Testis (tissue), 3 donors: ENCODE measurements around the gene CUBN. TPM values are rescaled to one million over a fixed set of nuclear protein-coding genes. Genes with fewer than 3 reads are reported as not detected.

Source experiments
- DNase-seq: peaks from one replicate; pipeline ENCODE4 v3.0.0-alpha.2; 2019
- H3K27ac ChIP-seq, 2 donors: fragments of 200-600 bp; sonication (generic); one replicate each; pipeline ENCODE4 v1.5.1; 2019
- H3K27me3 ChIP-seq: fragments of 200-600 bp; sonication (generic); one replicate; pipeline ENCODE4 v1.5.1; 2019
- H3K36me3 ChIP-seq: fragments of 200-600 bp; sonication (generic); one replicate; pipeline ENCODE4 v1.5.1; 2017; ENCODE audit warnings: low read depth; ENCODE audit errors: missing control alignments
- H3K4me1 ChIP-seq: fragments of 200-600 bp; sonication (generic); one replicate; pipeline ENCODE4 v1.5.1; 2019
- H3K4me3 ChIP-seq, 2 donors: fragments of 200-600 bp; sonication (generic); one replicate each; pipeline ENCODE4 v1.5.1; 2017 to 2019
- H3K9me3 ChIP-seq: fragments of 200-600 bp; sonication (generic); one replicate; pipeline ENCODE4 v1.5.1; 2017
- POLR2A ChIP-seq: fragments of 450-650 bp; IDR thresholded peaks from one replicate; pipeline ENCODE4 v1.6.1; 2017; ENCODE audit warnings: antibody characterized with exemption, mild to moderate bottlenecking, moderate library complexity
- WGBS, 2 donors: methylation state at CpG; one replicate each; pipeline ENCODE4 v1.1.5; 2018; 5-methylcytosine and 5-hydroxymethylcytosine counted together
- intact Hi-C: fragments of 100-400 bp; cut with DNase I; formaldehyde crosslinking; loops from one replicate; pipeline ENCODE4 v1.15.1; 2023; ENCODE audit warnings: low total_unique reads
- polyA plus RNA-seq: library from polyadenylated mRNA; stranded (reverse); fragments of 350-450 nt; fragmentation: Illumina TruSeq; extraction: RNeasy Lipid Tissue Mini Kit (QIAGEN cat#74804); gene quantifications from one replicate; pipeline ENCODE4 v1.2.3, GENCODE V29; 2014; ENCODE audit warnings: low read depth, low replicate concordance; ENCODE audit not compliant: insufficient read depth
- total RNA-seq, 2 donors: library from RNA; depleted of rRNA; stranded (reverse); fragments of >200 nt; gene quantifications; one replicate each; pipeline ENCODE4 v1.2.3, GENCODE V29; 2016
- TF ChIP-seq, protein P1 (sequence below), 3 experiments: fragments of 450-650 bp in 2 of 3; fragments of 200-600 bp in 1 of 3; sonication (generic) in 1 of 3; IDR thresholded peaks; one replicate each; pipeline ENCODE4 v1.5.1; 2016 to 2019; ENCODE audit warnings: antibody characterized with exemption in 3 of 3, mild to moderate bottlenecking in 2 of 3, moderate library complexity in 1 of 3

The CUBN gene
- total and polyA plus RNA-seq, 3 donors from 2014 or later: 11.0 to 39.3 (median 19.2) TPM

DNA sequence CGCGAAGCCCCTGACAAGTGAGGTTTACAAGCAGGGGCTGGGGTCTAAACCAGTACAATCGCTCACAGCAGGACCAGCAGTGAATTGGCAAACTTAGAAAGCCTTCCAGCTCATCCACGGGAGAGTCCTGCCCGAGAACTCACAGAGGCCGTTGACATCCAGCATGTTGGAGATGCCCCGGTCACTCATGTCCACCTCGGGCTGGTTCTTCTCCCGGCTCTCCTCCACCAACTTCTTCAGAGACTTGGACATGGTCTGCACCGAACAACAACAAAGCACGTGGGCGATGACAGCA lies 312.8 kb downstream of the CUBN start:
- Histone ChIP-seq H3K36me3 (no peaks in the 10 kb centered on the region), H3K4me3 (peak overlapping the region; percentile 66 to 84), H3K4me1 (peaks cover 15% of the 10 kb centered on the region), H3K27me3 (no peaks in the 10 kb centered on the region), H3K27ac (peak overlapping the region; percentile 71 to 76), H3K9me3 (no peaks in the 10 kb centered on the region)
- no peak for TF ChIP-seq POLR2A
- TF ChIP-seq, protein P1, sequence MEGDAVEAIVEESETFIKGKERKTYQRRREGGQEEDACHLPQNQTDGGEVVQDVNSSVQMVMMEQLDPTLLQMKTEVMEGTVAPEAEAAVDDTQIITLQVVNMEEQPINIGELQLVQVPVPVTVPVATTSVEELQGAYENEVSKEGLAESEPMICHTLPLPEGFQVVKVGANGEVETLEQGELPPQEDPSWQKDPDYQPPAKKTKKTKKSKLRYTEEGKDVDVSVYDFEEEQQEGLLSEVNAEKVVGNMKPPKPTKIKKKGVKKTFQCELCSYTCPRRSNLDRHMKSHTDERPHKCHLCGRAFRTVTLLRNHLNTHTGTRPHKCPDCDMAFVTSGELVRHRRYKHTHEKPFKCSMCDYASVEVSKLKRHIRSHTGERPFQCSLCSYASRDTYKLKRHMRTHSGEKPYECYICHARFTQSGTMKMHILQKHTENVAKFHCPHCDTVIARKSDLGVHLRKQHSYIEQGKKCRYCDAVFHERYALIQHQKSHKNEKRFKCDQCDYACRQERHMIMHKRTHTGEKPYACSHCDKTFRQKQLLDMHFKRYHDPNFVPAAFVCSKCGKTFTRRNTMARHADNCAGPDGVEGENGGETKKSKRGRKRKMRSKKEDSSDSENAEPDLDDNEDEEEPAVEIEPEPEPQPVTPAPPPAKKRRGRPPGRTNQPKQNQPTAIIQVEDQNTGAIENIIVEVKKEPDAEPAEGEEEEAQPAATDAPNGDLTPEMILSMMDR (IDR thresholded peaks at IDR 0.05): no peak
- WGBS, 2 donors: 5 to 28% methylated on average over 2 to 12 of the region's 12 CpGs
- DNase-seq: peak; percentile 30
- intact Hi-C loops: no loop called here

DNA sequence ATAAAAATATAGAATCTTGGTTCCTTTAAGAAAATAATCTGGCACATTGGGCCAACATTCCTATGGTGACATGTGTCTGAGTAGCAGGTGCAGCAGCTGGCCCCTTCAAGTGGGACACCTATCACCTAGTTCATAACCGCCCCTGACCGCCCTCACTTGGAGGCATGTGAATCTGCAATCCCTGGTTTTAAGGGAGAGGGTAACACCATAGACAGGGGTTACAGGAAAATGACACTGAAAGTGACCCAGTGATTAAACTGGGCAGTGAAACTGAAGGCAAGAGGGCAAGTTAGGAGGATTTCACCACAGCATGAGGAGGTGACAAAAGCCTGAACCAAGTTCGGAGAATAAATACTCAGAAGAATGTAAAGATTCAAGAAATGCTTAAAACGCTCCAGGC lies 313.4 kb downstream of the CUBN start:
- TF ChIP-seq POLR2A: no peak
- TF ChIP-seq, protein P1 (IDR thresholded peaks at IDR 0.05): no peak
- no peaks in the 10 kb centered on the region for H3K9me3 ChIP-seq
- H3K4me3 ChIP-seq: no peak overlapping the region
- H3K27ac ChIP-seq: no peak overlapping the region
- intact Hi-C loops: no loop called here
- WGBS, 2 donors: 65 to 70% methylated on average over 4 of the region's 4 CpGs
- no peak for DNase-seq
- H3K27me3 ChIP-seq: no peaks in the 10 kb centered on the region
- H3K36me3 ChIP-seq: no peaks in the 10 kb centered on the region
- peaks cover 15% of the 10 kb centered on the region for H3K4me1 ChIP-seq

DNA sequence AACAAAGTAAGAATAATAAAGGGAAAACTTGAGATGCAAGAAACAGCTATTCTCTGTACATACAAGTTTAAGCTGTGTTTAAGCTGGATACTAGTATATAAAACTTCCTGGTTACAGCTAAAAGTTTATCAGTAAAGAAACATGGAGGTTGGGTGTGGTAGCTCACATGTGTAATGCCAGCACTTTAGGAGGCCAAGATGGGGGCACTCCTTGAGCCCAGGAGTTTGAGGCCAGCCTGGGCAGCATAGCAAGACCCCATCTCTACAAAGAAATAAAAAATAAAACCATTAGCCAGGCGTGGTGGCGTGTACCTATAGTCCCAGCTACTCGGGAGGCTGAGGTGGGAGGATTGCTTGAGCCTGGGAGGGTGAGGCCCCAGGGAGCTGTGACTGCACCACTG lies 315.6 kb downstream of the CUBN start:
- Histone ChIP-seq H3K27me3 (no peaks in the 10 kb centered on the region), H3K36me3 (no peaks in the 10 kb centered on the region), H3K27ac (no peak overlapping the region), H3K9me3 (no peaks in the 10 kb centered on the region), H3K4me1 (peaks cover 15% of the 10 kb centered on the region), H3K4me3 (no peak overlapping the region)
- intact Hi-C loops: no loop called here
- DNase-seq: no peak
- TF ChIP-seq POLR2A: no peak
- TF ChIP-seq, protein P1 (IDR thresholded peaks at IDR 0.05): no peak
- WGBS, 2 donors: 94 to 99% methylated on average over 3 of the region's 3 CpGs

DNA sequence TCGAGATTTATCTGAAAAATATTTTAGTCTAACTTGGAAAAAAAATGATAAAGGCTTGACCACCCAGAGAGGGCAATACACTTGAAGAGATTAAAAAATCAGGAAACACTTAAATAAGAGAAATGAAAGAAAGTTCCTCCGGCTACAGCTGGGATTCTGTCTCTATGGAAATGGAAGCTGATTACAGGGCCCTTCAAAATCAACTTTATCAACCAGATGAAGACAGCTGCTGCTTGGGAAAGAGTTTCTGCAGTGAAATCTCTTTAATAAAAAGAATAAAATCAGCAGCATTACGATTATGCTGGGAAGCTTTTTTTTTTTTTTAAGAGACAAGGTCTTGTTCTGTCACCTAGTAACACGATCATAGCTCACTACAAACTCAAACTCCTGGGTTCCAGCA lies 316.9 kb downstream of the CUBN start:
- no peak overlapping the region for H3K4me3 ChIP-seq
- H3K9me3 ChIP-seq: no peaks in the 10 kb centered on the region
- DNase-seq: no peak
- no peak overlapping the region for H3K27ac ChIP-seq
- intact Hi-C loops: no loop called here
- peaks cover 10% of the 10 kb centered on the region for H3K4me1 ChIP-seq
- no peaks in the 10 kb centered on the region for H3K36me3 ChIP-seq
- TF ChIP-seq, protein P1 (IDR thresholded peaks at IDR 0.05): no peak
- TF ChIP-seq POLR2A: no peak
- H3K27me3 ChIP-seq: no peaks in the 10 kb centered on the region
- 72 to 74% methylated on average over 4 of the region's 4 CpGs for WGBS, 2 donors

DNA sequence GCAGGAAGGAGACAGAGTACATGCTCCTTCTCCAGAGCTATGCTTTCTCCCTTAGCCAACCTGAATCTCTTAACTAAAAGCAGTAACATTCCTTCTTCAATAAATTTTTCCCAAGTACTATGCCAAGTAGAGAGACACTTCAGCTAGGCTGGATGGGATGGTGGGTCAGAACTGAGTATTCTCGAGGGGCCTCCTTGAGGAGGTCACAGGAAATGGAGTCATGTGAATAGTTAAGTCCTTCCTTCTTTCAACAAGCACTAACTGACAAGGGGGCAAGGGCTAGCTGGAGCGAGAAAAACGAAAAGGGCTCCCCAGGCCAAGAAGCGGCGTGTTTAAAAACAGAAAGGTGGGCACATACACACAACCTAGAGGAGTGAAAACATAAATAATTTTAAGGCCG lies 317.8 kb downstream of the CUBN start:
- Histone ChIP-seq H3K9me3 (no peaks in the 10 kb centered on the region), H3K36me3 (no peaks in the 10 kb centered on the region), H3K27me3 (no peaks in the 10 kb centered on the region), H3K4me1 (peaks cover 10% of the 10 kb centered on the region), H3K27ac (no peak overlapping the region), H3K4me3 (no peak overlapping the region)
- TF ChIP-seq POLR2A: no peak
- TF ChIP-seq, protein P1 (IDR thresholded peaks at IDR 0.05): no peak
- DNase-seq: no peak
- intact Hi-C loops: no loop called here
- 85 to 90% methylated on average over 6 of the region's 6 CpGs for WGBS, 2 donors
